ENCODE measurements around the gene POLE4.

DNA sequence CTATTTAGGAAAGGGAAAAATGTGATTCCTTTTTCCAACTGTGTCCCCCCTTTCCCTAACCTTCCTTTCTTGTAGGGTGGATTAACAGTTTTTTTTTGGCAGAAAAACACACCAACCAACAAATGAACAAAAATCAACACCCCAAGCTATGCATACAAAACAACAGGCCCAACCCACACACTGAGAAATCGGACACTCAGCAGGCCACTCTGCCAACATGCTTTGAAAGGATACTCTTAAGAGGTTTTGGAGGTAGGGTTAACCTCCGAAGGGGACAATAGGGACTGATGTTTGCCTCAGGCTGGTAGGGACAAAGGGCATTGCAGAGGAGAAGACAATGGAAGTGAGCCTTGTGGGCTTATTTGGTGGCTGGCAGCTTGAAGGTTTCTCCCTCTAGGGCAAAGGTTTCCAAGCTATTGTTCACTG, 33.1 kb upstream of the POLE4 start:
- TF ChIP-seq, protein P1, sequence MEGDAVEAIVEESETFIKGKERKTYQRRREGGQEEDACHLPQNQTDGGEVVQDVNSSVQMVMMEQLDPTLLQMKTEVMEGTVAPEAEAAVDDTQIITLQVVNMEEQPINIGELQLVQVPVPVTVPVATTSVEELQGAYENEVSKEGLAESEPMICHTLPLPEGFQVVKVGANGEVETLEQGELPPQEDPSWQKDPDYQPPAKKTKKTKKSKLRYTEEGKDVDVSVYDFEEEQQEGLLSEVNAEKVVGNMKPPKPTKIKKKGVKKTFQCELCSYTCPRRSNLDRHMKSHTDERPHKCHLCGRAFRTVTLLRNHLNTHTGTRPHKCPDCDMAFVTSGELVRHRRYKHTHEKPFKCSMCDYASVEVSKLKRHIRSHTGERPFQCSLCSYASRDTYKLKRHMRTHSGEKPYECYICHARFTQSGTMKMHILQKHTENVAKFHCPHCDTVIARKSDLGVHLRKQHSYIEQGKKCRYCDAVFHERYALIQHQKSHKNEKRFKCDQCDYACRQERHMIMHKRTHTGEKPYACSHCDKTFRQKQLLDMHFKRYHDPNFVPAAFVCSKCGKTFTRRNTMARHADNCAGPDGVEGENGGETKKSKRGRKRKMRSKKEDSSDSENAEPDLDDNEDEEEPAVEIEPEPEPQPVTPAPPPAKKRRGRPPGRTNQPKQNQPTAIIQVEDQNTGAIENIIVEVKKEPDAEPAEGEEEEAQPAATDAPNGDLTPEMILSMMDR (IDR thresholded peaks at IDR 0.05): no peak
- no peak for TF ChIP-seq EP300 (IDR thresholded peaks at IDR 0.05)
- no peak for TF ChIP-seq POLR2A (IDR thresholded peaks at IDR 0.05; ENCODE audit: low read depth)
